Measurements from ENCODE around the gene AGER. TPM values are rescaled to one million over a fixed set of nuclear protein-coding genes. Genes with fewer than 3 reads are reported as not detected.
"Not testable (repeated sequence)": the region's sequence is repeated elsewhere in the genome, so short reads cannot be mapped to it uniquely, and the experiment has no call there.

Gene AGER
- total RNA-seq, 2 donors from 2014 or later, result 29.8 to 35.2 TPM

- Histone ChIP-seq H3K9me3 (ENCODE audit: control insufficient read depth, low read length) (no peaks in the 10 kb centered on the region), H3K4me3 (ENCODE audit: low read length) (no peak overlapping the region), H3K36me3 (ENCODE audit: control insufficient read depth, insufficient read depth, low read length) (no peaks in the 10 kb centered on the region), H3K9ac (ENCODE audit: extremely low read depth, low read length, poor library complexity, severe bottlenecking) (no peak overlapping the region), H3K27ac (ENCODE audit: low read depth, low read length) (no peak overlapping the region), H3K4me1 (ENCODE audit: control insufficient read depth, insufficient read depth, low read length) (no peaks in the 10 kb centered on the region), H3K27me3 (ENCODE audit: control insufficient read depth, insufficient read depth, low read length, poor library complexity, severe bottlenecking) (no peaks in the 10 kb centered on the region)
- peaks cover 53% of the 10 kb centered on the region for H3K27me3 Mint-ChIP-seq (ENCODE audit: insufficient read depth)
- H3K9me3 Mint-ChIP-seq, result no peaks in the 10 kb centered on the region
- no peak for DNase-seq
- H3K4me3 Mint-ChIP-seq, result no peak overlapping the region
- 90 to 91% methylated on average over 7 to 12 of the region's 12 CpGs for WGBS, 2 experiments (ENCODE audit: insufficient coverage in 1 of 2, insufficient read length in 1 of 2)
- no peaks in the 10 kb centered on the region for H3K36me3 Mint-ChIP-seq (ENCODE audit: low read depth)
- H3K27ac Mint-ChIP-seq, result no peak overlapping the region
- H3K4me1 Mint-ChIP-seq, result no peaks in the 10 kb centered on the region
- TF ChIP-seq CTCF (conservative IDR thresholded peaks at IDR 0.05), result no peak
These were observed 28.2 kb upstream of the AGER start for GRCh38 chr6:32212076-32212760.

GRCh38 chr6:32211432-32211831 lies 27.4 kb upstream of the AGER start:
- H3K9me3 Mint-ChIP-seq; H3K27ac Mint-ChIP-seq; H3K9ac ChIP-seq (ENCODE audit: extremely low read depth, low read length, poor library complexity, severe bottlenecking); H3K4me1 Mint-ChIP-seq; H3K4me3 ChIP-seq (ENCODE audit: low read length); H3K4me3 Mint-ChIP-seq; H3K36me3 Mint-ChIP-seq (ENCODE audit: low read depth); H3K9me3 ChIP-seq (ENCODE audit: control insufficient read depth, low read length); H3K27ac ChIP-seq (ENCODE audit: low read depth, low read length); H3K4me1 ChIP-seq (ENCODE audit: control insufficient read depth, insufficient read depth, low read length); DNase-seq; H3K27me3 ChIP-seq (ENCODE audit: control insufficient read depth, insufficient read depth, low read length, poor library complexity, severe bottlenecking); H3K36me3 ChIP-seq (ENCODE audit: control insufficient read depth, insufficient read depth, low read length): not testable (repeated sequence)
- 92 to 100% methylated on average over 1 to 4 of the region's 4 CpGs for WGBS, 2 experiments (ENCODE audit: insufficient coverage in 1 of 2, insufficient read length in 1 of 2)
- peaks cover 50% of the 10 kb centered on the region for H3K27me3 Mint-ChIP-seq (ENCODE audit: insufficient read depth)

- Histone ChIP-seq H3K36me3 (ENCODE audit: control insufficient read depth, insufficient read depth, low read length) (no peaks in the 10 kb centered on the region), H3K27me3 (ENCODE audit: control insufficient read depth, insufficient read depth, low read length, poor library complexity, severe bottlenecking) (peaks cover 3% of the 10 kb centered on the region), H3K4me1 (ENCODE audit: control insufficient read depth, insufficient read depth, low read length) (no peaks in the 10 kb centered on the region), H3K9me3 (ENCODE audit: control insufficient read depth, low read length) (no peaks in the 10 kb centered on the region), H3K9ac (ENCODE audit: extremely low read depth, low read length, poor library complexity, severe bottlenecking) (no peak overlapping the region), H3K4me3 (ENCODE audit: low read length) (no peak overlapping the region), H3K27ac (ENCODE audit: low read depth, low read length) (no peak overlapping the region)
- no peak overlapping the region for H3K27ac Mint-ChIP-seq
- no peaks in the 10 kb centered on the region for H3K4me1 Mint-ChIP-seq
- H3K4me3 Mint-ChIP-seq, result no peak overlapping the region
- TF ChIP-seq CTCF (conservative IDR thresholded peaks at IDR 0.05), result no peak
- WGBS, 2 experiments (ENCODE audit: insufficient coverage in 1 of 2, insufficient read length in 1 of 2), result 85 to 97% methylated on average over 5 of the region's 5 CpGs
- H3K9me3 Mint-ChIP-seq, result peaks cover 3% of the 10 kb centered on the region
- H3K36me3 Mint-ChIP-seq (ENCODE audit: low read depth), result no peaks in the 10 kb centered on the region
- no peak for DNase-seq
- H3K27me3 Mint-ChIP-seq (ENCODE audit: insufficient read depth), result peaks cover 53% of the 10 kb centered on the region
These were observed 26.1 kb upstream of the AGER start for GRCh38 chr6:32210191-32210601.

- Mint-ChIP-seq H3K27me3 (ENCODE audit: insufficient read depth) (peaks cover 56% of the 10 kb centered on the region), H3K9me3 (peaks cover 3% of the 10 kb centered on the region), H3K27ac (no peak overlapping the region), H3K4me3 (no peak overlapping the region), H3K4me1 (no peaks in the 10 kb centered on the region), H3K36me3 (ENCODE audit: low read depth) (no peaks in the 10 kb centered on the region)
- H3K36me3 ChIP-seq (ENCODE audit: control insufficient read depth, insufficient read depth, low read length), result no peaks in the 10 kb centered on the region
- peaks cover 3% of the 10 kb centered on the region for H3K27me3 ChIP-seq (ENCODE audit: control insufficient read depth, insufficient read depth, low read length, poor library complexity, severe bottlenecking)
- no peaks in the 10 kb centered on the region for H3K4me1 ChIP-seq (ENCODE audit: control insufficient read depth, insufficient read depth, low read length)
- H3K4me3 ChIP-seq (ENCODE audit: low read length), result no peak overlapping the region
- DNase-seq, result no peak
- H3K27ac ChIP-seq (ENCODE audit: low read depth, low read length), result no peak overlapping the region
- no peaks in the 10 kb centered on the region for H3K9me3 ChIP-seq (ENCODE audit: control insufficient read depth, low read length)
- 76 to 80% methylated on average over 1 of the region's 1 CpG for WGBS, 2 experiments (ENCODE audit: insufficient coverage in 1 of 2, insufficient read length in 1 of 2)
- H3K9ac ChIP-seq (ENCODE audit: extremely low read depth, low read length, poor library complexity, severe bottlenecking), result no peak overlapping the region
- TF ChIP-seq CTCF (conservative IDR thresholded peaks at IDR 0.05), result no peak
These were observed 24.9 kb upstream of the AGER start for GRCh38 chr6:32208996-32209395.

Data from endodermal cell (in vitro differentiated cells).